GM12872 (cell line): Measurements from ENCODE around the gene FRK.

ENCODE experiments used
- TF ChIP-seq, protein P1 (sequence below): IDR thresholded peaks from 3 replicates; pipeline ENCODE4 v1.5.1; 2011; ENCODE audit warnings: low read depth, mild to moderate bottlenecking, low read length, moderate library complexity; ENCODE audit not compliant: insufficient read depth

Gene FRK

DNA sequence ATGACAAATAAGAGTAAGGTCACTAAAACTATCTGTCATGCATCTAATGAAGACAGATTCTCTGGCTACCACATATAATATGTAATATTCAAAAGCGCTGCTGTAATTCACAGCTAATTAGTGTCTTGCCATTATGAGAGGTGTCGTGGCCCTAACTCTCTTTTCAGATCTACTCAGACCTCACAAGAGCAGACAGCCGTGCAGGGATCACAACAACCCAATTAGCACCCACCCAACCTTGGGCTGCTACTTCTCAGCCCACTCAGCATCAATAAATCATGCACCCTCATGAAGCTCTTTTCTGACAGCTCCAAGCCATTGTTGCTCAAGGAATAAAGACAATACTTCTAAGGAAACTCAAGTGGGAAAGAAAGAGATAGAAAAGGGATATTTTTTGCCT lies 61.5 kb downstream of the FRK start:
- TF ChIP-seq, protein P1, sequence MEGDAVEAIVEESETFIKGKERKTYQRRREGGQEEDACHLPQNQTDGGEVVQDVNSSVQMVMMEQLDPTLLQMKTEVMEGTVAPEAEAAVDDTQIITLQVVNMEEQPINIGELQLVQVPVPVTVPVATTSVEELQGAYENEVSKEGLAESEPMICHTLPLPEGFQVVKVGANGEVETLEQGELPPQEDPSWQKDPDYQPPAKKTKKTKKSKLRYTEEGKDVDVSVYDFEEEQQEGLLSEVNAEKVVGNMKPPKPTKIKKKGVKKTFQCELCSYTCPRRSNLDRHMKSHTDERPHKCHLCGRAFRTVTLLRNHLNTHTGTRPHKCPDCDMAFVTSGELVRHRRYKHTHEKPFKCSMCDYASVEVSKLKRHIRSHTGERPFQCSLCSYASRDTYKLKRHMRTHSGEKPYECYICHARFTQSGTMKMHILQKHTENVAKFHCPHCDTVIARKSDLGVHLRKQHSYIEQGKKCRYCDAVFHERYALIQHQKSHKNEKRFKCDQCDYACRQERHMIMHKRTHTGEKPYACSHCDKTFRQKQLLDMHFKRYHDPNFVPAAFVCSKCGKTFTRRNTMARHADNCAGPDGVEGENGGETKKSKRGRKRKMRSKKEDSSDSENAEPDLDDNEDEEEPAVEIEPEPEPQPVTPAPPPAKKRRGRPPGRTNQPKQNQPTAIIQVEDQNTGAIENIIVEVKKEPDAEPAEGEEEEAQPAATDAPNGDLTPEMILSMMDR = no peak

DNA sequence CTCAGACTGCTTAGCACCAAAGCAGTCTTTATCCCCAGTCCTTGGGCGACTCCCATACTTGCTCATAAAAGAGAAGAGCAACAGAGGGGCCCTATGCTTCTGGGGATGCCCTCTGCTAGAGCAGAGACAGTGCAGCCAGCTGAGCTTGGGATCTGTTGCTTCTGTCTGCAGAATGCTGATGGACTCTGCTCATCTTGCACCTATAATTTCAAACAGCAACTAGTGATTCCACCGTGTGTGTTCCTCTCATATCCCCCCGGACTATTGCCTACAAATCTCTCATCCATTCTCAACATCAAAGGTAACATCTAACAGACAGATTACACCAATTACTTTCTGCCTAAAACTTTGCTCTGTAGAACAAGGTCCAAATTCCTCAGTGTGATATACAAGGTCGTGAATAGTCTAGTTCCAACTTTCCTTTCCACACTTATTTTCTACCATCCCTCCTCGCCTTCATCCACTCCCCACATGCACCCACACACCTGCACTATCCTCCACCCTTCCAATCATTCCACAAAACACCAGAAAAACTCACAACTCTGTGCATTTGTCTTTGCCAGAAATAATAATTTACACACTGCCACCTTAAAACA lies 62.6 kb downstream of the FRK start:
- TF ChIP-seq, protein P1 = no peak

DNA sequence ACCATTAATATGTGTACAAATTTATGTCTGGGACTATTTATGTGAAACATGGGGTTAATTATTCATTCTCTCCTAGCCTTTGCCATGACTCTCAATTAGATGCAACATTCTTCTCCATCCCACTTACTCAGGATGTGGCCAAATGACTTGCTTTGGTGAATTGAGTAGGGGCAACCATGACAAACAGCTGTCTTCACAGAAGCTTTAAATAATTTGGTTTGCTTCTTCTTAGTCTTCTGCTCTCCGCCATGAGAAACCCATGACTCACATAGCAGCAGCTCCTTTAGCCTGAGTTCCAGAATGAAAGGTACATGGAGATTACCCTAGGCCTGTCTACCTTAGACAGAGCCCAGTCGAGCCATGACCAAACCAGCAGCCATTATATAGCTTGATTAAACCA lies 74.7 kb downstream of the FRK start:
- TF ChIP-seq, protein P1 = no peak

DNA sequence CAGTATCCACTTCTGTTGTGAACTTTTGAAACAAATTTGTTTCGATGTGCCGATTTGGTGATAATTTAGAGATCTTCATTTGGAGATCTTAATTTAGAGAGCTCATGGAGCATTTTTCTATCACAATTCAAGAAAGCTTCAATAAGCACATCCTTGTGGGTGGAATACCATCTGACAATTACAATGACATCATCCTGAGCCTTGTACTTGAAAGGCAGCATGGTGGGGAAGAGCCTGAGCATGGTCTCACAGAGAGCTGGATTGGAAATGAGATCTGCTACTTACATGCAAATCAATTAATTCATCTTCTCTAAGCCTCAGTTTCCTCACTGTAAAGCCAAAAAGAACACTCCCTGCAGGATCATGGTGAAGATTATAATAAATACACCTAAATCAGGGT lies 75.9 kb downstream of the FRK start:
- TF ChIP-seq, protein P1 = no peak

DNA sequence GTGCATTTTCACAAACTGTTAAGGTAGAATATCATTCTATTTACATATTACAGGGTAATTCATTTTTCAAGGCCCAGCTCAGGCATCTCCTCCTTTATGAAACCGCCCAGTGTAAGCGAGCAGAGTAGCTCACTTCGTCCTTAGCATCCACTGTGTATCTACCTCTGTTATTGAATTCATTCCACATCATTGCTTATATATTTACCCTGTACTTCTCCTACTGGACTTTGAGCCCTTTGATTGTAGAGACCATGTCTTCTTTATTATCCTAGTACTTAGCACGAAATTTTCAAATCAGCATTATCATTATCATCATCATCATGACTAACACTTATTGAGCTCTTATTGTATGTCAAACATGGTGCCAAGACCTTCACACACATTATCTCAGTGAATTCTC lies 76.7 kb downstream of the FRK start:
- TF ChIP-seq, protein P1 = no peak

DNA sequence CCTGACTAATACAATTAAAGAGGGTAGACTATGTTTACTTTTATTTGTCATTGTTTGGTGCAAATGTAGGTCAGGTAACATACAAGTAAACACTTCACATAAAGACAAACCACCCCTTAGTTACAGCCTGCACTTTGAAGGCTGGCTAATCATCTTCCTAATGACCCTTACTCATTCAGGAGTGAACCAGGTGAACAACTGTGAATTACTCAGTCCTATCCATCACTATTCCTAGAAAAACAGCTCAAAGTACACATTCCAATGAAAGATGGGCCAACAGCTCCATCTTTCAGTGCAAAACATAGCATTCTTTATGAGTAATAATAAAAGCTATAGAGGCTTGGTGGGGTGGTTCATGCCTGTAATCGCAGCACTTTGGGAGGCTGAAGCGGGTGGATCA lies 78.2 kb downstream of the FRK start:
- TF ChIP-seq, protein P1 = no peak

DNA sequence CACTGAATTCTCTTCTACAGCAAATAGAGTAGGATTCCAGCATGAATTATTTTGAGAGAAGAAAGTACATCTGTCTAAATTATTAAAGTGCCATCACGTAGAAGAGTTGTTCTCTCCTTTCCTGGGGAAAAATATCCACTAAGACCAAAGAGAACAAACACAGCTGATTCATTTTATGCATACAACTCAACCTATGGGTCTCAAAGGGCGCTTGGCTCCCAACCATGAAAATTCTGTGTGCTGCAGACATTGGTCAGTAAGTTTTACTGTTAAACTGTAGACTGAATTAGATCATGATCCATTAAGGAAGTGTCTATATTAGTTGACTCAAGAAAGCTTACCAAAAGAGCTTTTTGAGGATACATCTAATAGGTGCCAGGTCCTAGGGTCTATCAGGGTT lies 83.5 kb downstream of the FRK start:
- TF ChIP-seq, protein P1 = no peak
